GM18526 (cell line): ENCODE results near the gene SGMS2.

Experiments
- POLR2A ChIP-seq: IDR thresholded peaks from 3 replicates; pipeline ENCODE4 v1.6.1; 2011; ENCODE audit not compliant: insufficient read length; ENCODE audit errors: extremely low read depth

The SGMS2 gene

DNA sequence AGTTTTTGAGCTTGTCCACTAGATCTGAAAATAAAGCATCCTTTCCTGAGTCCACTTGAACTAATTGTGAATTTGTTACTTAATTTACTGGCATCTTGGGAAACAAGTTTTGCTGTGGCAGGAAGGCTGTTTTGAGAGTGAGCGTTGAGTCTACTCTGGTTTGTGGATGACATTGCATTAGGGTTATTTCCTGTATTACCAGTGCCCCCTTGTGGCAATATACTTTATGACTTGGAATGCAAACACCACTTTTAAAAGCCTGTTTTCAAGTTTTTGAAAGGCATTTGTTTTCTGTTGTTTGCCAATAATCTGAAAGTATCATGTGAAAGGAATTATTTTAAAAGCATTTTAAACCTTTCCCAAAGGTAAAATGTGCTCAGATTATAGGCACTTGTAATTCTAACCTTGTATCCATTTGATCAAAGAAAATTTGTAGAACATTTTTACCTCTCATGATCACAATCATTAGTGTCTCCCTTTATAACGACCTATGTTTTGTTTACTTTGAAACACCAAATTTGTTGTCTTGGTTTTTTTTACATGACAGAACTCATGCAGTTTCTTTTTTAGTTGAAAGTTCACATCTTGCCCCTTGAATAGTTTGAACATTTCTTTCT, 88.7 kb downstream of the SGMS2 start:
- TF ChIP-seq POLR2A, result no peak

DNA sequence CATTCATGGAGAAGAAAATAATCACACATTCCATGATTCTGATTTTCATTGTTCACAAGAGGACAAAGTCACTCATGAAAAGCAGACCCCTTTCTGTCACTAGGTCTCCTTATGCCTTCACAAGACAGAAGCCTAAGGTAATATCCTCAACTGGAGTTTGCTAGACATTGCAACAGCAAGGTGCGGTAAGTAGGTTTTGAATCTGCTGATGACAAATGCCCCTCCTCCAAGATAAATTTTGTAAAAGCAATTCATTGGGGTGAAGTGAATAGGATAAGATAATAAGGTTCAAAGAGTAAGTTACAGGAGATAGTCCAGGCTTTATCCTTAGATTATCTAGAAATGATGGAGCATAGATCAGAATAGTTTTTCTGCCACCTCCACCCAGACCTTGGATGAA, 90.5 kb downstream of the SGMS2 start:
- no peak for TF ChIP-seq POLR2A

DNA sequence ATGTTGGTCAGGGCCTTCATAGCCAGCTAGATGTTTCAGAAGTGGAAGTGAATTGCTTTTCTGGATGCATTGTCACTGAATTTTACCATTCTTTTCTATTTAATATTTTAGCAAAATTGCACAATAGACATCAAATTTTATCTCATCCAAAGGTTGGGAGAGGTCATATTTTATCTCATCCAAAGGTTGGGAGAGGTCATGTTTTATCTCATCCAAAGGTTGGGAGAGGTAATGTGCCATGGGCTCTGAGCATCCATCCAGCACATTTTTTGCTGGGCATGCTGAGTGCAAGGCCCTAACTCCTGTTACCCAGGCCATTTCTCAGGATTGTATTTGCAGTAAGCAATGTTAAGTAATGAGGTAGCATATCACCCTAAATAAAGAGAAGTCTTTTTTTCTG, 91.9 kb downstream of the SGMS2 start:
- TF ChIP-seq POLR2A, result no peak

DNA sequence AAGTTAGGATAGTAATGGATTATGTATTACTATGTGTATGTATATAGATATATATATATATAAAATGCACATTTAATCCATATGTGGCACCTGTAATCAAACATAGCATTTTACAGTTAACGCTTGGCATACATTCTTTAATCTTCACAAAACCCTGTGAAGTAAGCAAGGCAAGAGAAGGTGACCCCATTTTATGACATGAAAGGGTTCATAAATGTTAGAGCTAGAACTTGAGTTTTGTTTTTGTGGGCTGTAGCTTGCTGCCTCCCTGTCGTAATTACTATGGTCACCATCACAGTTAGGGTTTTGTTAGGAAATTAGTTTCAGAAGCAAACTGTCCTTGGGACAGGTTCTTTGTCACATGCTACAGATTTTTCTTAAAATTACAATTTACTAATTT, 92.8 kb downstream of the SGMS2 start:
- no peak for TF ChIP-seq POLR2A

DNA sequence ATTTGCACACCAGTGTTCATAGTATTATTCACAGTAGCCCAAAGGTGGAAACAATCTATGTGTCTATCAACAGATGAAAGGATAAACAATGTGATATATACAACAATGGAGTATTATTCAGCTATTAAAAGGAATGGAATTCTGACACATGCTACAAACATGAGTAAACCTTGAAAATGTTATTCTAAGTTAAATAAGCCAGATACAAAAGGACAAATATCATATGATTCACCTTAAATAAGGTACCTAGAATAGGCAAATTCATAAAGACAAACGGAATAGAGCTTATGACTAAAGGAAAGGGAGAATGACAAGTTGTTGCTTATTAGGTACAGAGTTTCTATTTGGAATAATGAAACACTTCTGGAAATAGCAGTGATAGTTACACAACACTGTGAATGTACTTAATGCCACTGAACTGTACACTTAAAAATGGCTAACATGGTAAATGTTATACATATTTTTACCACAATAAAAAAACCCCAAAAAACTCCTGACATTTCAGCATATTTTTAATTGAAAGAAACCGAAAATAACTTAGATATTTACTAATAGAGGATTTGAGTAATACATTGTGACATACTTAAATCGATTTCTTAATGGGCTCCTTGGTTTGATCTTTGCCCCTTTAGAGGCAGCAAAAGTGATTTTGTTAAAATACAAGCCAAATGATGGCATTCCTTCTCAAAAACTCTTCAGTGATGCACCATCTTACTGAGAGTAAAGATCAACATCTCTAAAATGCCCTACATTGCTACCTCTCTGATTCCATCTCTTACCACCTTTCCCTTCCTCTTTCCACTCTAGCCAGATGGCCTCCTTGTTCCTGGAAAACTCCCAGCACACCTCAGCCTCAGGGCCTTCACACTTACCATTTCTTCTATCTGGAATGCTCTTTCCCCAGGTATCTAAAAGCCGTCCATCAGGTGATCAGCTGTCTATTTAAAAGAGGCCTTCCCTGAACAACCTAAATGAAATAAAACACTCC, 98.0 kb downstream of the SGMS2 start:
- TF ChIP-seq POLR2A, result no peak

DNA sequence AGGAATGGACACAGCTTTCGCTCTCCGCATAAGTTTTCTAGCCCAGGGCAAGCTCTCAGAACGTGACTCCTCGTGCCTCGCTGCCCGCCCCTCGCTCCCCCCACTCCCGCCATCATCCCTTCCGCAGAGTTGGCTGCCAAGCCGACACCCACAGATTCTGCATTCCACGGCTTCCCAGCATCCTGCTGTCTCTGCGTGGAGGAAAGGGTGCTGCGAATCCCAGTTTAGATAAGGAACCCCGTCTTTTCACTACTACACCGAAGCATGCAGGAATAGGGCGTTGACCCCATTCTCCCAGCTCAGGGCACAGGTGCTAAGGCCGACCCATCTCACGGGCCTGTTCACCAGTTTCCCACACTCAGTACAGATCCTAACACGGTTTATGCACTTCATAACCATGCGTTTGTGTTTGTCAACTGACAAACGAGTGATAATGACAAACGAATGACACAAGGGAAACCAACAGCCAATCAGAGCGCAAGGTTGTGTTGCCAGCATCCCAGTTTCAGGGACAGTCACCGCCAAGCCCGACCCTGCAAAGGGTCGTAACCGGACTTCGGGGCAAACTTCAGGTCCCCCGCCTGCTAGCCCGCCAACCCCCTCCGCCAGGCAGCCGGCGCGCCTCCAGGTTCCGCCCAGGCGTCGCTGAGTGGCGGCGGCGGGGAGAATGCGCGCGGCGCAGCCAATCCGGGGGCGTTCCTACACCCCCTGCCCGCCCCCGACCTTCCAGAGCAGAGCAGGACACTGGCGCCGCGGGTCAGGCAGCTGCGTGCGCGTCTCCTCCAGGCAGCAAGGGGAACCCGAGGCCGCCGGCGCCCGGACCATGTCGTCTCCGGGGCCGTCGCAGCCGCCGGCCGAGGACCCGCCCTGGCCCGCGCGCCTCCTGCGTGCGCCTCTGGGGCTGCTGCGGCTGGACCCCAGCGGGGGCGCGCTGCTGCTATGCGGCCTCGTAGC, 106.4 kb downstream of the SGMS2 start, which contains the start of gene CYP2U1:
Gene CYP2U1 (plus strand): TSS at position 729 of the 954 bp plus-strand sequence. CDS start 95 bp downstream, at position 824.
- TF ChIP-seq POLR2A, result peak; percentile 59

DNA sequence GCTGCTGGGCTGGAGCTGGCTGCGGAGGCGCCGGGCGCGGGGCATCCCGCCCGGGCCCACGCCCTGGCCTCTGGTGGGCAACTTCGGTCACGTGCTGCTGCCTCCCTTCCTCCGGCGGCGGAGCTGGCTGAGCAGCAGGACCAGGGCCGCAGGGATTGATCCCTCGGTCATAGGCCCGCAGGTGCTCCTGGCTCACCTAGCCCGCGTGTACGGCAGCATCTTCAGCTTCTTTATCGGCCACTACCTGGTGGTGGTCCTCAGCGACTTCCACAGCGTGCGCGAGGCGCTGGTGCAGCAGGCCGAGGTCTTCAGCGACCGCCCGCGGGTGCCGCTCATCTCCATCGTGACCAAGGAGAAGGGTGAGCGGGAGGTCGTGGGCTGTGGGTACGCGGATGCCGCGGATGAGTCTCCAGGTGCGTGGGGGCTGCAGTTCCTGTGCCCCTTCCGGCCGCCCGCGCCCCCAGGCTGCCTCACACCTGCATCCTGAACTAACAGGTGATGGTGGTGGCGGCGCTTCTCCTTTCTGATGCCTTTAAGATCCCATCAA, 107.1 kb downstream of the SGMS2 start:
- no peak for TF ChIP-seq POLR2A

DNA sequence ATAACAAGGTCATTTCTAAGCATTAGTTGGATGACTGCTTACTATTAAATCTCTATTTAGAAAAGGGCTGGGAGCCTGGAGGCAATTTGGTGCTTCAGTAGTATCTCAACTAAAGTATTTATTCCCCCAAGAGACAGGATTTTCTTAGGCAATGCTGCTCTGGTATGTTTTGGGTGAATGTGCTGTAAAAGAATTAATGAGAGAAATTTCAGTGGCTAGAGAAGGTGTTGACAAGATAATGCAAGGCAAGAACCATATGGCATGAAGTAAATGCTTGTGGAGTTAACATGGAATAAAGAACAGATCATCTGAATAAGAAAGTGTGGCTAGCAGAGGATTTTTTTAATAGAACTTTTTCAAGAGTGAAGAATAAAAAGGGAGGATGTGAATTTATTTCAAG, 110.5 kb downstream of the SGMS2 start:
- no peak for TF ChIP-seq POLR2A

DNA sequence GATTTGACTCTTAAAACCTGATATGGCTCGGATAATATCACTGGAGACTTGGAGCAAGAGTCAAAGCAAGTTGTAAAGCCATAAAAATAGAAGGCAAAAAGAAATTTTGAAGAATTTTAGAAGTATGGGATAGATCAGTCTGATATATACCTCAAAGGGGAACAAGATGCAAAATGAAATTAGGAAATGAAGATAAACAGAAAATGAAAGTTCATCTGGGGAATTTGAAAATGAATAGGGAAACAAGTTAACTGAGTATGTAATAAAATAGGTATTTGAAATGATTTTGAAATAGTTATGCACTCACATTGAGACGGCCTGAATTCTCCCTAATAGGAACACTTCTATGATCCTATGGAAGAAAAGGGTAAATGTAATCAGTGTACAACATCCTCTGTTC, 112.3 kb downstream of the SGMS2 start:
- TF ChIP-seq POLR2A, result no peak

DNA sequence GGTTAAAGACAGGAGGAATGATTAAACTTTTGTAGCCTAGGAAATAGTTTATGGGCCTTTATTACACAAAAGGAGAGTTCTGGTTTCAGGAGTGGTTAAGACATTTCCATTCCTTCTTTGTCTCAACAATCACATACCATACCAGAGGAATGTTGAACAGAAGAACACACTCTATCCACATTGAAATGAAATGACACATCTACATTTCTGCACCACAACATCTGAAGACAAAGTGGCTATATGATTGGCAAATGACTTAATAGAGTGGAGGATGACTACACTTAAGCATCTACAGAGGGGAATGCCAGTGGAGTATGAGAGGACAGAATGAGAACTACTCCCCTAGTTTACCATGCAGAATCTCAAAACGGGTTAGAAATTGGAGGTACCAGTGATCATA, 114.6 kb downstream of the SGMS2 start:
- no peak for TF ChIP-seq POLR2A

DNA sequence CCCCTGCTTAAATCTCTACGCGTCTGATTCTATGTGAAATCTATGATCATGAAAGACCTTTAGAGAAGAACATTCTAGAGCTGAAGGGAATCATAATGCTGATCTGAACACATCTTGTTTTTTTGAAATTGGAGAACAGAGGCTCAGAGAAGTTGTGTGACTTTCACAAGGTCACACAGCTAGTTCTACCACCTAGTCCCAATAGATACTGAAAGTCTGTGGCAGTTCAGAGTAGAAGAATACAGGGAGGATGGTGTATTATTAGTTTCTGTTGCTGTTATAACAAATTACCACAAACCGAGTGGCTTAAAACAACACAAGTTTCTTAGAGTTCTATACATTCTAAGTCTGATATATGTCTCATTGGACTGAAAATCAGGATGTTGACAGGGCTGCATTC, 121.1 kb downstream of the SGMS2 start:
- no peak for TF ChIP-seq POLR2A

DNA sequence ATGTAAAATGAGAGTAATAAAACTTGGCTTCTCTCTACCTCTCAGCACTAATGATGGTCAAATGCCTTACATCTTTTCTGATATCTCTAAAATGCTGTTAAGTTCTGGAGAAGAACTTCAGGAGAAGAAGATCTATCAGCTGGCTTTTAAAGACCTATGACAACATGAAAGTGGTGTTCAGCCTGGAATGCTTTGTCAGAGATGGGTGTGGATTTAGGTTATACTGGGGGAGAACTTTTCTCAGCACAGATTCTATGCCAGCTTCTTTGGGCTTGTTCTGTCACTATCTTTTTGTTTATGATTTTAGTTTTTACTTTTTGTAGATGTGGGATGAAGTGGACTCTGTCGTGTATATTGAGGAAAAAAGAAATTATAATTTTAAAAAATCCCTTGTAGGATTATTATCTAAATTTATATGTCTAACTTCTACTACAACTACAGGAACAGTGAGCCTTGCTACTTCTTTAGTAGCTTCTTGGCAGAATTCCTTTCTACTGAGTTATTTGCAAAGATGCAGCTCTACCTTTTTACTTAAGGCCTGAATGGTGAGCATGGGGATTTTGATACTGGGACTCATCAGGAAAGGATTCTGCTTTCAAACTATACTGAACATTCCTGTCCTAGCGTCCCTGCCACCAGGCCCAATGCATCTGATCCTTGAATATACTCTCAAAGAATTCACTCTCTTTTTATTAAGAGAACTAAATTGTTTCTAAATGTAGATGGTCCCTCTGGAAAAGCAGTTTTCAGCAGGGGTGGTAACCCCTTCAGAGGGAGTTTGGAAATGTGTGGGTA, 126.2 kb downstream of the SGMS2 start:
- TF ChIP-seq POLR2A, result no peak

DNA sequence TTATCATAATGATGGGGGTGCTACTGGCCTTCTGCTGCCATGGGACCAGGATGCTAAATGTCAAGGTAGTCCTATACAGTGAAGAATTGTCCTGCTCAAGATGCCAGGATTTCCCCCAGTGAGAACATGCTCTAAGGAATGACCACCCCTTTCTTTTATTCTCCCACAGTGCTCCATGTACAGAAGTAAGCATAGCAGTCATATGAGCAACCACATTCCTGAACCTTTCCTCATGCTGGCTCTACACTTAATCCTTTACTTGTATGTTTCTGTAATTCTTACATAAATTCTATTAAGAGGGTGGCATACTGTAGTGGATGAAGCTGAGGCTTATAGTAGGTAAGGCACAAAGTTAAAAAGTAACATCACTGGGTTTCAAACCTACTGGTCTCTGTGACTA, 126.8 kb downstream of the SGMS2 start:
- TF ChIP-seq POLR2A, result no peak

DNA sequence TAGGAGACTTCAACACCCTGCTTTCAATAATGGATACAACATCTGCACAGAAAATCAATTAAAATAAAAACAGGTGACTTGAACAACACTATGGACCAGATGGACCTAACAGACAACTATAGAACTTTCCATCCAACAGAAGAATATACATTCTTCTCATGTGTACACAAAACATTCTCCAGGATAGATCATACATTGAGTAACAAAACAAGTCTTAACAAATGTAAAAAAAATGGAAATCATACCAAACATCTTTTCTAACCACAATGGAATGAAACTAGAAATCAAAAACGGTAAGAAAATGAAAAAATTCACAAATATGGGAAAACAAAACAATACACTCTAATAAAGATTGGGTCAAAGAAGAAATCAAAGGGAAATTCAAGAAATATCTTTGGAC, 131.3 kb downstream of the SGMS2 start:
- TF ChIP-seq POLR2A, result no peak
